ENCODE measurements around the gene CLDN15.
"Not testable (repeated sequence)": the region's sequence is repeated elsewhere in the genome, so short reads cannot be mapped to it uniquely, and the experiment has no call there.

Gene CLDN15, protein sequence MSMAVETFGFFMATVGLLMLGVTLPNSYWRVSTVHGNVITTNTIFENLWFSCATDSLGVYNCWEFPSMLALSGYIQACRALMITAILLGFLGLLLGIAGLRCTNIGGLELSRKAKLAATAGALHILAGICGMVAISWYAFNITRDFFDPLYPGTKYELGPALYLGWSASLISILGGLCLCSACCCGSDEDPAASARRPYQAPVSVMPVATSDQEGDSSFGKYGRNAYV

DNA sequence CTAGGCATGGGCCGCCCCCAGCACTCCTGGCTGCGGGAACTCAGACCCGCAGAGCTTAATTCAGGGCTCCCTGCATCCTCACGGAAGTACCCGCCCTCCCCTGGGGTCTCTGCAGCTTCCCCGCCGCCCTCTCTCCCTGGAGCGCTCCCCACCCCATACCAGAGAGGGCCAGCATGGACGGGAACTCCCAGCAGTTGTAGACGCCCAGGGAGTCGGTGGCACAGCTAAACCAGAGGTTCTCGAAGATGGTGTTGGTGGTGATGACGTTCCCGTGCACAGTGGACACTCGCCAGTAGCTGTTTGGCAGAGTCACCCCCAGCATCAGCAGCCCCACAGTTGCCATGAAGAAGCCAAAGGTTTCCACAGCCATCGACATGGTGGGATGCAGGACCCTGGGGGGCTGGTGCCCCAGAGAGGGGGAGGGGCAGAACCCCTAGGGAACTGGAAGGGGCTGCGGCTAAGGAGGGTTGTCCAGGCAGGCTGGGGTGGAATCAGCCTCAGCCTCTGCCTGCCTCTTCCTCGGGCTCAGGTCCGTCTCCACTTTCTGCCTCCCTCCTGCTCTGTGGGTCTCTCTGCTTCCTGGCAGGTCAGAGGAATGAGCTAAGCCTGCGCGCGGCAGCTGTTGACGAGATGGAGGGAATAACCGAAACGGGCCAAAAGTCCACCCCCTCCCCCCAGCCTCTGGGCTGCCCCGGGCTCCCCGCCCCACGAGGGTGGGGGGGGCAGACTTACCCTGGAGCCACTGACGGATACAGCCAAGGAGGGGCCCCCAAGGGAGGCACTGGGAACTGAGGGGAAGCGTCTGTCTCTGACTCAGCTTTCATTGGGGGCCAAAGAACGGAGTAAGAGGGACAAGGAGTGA is at the start of gene CLDN15:
Gene CLDN15 (minus strand): TSS at position 597 of the 862 bp plus-strand sequence. CDS start 221 bp downstream, at position 376.
- DNase-seq, result no peak

DNA sequence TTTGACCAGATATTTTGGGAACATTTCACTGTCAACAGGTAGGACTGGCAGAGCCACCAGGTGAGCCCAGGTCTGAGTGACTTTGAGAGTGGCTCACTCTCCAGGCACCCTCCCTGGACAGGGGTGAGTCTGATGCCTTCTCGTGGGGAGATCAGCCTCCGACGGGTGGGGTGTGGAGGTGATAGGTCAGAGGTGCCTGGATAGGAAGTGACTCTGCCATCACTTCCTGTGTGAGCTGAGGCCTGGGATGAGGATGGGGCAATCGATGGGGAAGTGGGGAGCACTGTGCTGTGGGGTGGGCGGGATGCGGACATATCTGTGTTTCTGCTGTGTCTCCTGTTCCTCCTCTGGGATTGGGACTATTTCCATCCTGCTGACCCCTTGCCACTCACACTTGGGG is 49.4 kb upstream of the CLDN15 start:
- DNase-seq, result no peak

DNA sequence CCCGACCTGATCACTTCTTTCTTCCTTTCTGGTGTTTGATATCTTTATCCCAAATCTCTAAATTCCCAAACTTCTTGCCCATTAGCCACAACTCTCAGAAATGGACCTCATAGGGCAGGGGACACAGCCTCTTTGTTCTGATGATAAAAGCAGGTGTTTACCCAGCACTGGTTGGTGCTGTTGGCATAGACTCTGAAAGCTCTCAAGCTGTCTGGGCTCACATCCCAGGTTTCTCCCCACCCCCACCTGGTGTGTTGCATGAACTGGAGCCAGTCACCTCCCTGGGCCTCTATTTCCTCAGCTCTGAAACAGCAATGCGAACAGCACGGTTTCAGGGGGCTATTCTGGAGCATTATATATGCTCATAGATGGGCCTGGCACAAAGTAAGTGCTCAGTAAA is 48.3 kb upstream of the CLDN15 start:
- not testable (repeated sequence) for DNase-seq

DNA sequence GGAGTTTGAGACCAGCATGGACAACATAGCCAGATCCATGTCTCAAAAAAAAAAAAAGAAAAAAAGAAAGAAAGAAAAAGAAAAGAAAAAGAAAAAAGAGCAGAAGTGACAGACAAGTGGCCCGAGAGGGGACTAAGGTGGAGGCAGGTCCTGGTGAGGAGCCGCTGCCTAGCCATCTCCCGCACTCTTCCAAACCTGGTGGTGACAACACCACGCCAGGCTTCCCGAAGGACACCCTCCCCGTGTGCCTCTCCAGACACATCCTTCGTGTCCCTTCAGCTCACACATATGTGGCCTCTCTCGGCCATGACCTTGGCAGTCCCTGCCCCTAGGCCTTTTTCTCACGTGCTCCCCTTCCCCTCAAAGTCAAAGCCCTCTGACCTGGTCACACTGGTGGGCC is 47.6 kb upstream of the CLDN15 start:
- no peak for DNase-seq

DNA sequence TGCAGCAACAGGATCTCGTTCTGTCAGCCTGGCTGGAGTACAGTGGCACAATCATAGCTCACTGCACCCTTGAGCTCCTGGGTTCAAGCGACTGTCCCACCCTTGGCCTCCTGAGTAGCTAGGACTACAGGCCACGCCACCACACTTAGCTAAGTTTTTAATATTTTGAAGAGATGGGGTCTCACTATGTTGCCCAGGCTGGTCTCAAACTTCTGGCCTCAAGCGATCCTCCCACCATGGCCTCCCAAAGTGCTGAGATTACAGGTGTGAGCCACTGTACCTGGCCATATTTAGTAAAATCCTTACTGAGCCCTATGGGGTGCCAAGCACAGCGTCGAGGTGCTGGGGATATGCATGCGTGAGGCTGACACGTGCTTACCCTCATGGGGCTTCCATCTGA is 43.3 kb upstream of the CLDN15 start:
- not testable (repeated sequence) for DNase-seq

DNA sequence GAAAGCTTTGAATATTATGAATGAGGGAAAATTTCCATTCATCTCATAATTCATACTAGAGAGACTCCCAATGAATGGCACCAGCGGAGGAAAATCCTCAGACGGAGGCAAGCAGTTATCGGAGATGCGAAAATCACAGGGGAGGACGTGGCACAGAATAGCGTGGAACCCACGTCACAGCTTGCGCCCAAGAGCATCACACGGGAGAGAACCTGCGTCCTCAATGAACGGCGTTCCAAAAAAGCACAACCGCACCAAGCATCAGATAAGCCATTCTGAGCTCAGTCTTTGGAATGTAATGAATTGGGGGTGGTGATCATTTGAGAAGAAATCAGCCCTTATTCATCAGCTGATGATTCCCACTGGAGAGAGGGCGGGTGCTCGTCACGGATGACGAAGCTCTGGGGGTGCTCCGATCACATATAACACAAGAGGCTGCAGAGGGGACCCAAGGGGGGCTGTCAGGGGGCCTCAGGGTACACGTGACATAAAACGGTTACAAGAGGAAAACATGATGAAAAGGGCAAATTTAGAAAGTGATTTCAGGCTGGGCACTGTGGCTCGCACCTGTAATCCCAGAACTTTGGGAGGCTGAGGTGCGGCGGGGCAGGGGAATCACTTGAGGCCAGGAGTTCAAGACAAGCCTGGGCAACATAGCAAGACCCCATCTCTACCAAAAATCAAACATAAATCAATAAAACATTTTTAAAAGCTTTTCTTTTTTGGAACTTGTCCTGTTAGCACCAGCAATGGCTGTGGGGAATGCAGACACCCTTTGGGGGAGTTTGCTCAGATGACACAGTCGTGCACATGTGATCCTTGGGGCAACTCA is 41.1 kb upstream of the CLDN15 start:
- no peak for DNase-seq

DNA sequence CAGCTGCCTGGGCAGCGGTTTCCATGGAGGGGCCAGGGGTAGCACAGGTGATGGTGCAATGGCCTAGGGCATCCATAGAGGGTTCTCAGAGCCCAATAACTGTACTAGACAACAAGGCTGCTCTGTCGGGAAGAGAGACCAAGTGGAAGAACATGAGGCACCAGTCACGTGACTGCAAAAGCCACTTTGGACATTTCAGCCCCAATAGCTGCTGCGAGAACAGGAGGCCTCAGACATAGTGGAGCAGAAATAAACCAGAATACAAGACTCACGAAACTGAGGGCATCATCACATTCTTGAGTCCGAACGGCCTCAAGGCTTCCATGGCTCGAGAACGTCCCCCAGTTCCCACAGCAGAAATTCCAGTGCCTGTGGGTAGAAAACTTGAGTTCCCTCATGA is 39.6 kb upstream of the CLDN15 start:
- DNase-seq, result peak; percentile 82

DNA sequence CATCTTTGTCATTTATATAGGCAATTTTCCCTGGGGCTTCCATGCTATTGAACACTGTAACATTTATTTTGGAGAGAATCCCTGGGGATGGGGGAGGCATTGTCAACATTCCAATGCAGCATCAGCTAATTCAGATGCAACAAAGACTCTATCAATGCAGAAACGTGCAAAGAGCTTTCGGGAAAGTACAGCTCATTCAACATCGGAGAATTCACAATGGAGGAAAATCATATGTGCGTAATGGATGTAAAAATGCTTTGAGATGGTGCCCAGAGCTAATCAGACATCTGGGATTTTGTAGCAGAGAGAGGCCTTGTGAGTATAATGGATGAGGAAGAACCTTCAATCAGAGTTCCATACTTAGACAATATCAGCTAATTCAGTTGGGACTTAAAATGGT is 35.6 kb upstream of the CLDN15 start:
- no peak for DNase-seq

DNA sequence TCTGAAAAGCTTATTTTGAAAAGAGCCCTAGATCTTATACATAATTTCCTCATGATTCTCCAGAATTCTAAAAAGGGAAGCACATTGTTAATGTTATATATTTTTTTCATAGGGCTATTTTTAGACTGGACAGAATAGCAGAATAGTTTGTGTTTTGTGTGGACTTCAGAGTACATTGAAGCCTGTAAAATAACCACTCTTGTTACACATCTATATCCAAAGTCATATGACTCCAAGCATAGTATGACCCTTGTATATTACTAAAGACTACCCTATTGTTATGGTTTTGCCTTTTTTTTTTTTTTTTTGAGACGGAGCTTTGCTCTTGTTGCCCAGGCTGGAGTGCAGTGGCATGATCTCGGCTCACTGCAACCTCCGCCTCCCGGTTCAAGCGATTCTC is 33.4 kb upstream of the CLDN15 start:
- no peak for DNase-seq

DNA sequence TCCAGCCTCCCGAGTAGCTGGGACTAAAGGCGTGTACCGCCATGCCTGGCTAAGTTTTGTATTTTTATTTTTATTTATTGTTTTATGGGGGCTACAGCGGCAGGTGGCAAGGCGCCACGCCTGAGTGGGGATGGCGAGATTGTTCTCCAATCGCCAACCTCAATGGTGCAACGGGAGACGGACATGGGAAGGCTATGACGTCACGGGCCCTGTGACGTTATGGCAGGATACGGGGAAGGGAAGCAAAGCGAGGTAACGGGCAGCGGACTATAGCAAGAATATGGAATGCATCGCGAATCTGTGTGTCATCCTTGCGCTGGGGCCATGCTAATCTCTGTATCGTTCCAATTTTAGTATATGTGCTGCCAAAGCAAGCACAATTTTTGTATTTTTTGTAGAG is 32.1 kb upstream of the CLDN15 start:
- no peak for DNase-seq

DNA sequence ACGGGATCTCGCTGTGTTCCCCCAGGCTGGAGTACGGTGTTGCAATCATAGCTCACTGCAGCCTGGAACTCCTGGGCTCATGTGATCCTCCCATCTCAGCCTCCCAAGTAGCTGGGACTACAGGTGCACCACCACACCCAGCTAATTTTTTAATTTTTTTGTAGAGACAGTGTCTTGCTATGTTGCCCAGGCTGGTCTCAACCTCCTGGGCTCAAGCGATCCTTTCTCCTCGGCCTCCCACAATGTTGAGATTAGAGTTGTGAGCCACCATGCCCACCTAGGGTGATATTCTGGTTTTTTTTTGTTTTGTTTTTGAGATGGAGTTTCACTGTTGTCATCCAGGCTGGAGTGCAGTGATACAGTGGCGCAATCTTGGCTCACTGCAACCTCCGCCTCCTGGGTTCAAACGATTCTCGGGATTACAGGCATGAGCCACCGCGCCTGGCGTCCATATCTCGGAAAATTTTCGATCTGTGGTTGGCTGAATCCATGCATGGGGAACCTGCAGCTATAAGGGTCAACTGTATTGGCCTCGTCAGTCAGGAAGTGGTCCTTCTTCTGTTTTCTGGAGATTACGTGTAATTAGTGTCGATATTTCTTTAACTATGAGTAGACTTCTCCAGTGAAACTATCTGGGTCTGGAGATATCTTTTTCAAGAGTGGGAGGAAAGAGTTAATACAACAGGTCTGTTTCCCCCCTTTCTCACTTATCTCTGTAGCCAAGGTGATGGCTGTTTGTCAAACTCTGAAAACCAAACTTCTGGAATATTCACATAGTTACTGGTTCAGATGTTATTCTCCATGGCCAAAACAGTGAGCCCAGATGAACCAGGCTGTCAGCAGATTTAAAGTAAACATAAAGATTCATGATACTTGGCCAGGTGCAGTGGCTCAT is 28.3 kb upstream of the CLDN15 start:
- no peak for DNase-seq

DNA sequence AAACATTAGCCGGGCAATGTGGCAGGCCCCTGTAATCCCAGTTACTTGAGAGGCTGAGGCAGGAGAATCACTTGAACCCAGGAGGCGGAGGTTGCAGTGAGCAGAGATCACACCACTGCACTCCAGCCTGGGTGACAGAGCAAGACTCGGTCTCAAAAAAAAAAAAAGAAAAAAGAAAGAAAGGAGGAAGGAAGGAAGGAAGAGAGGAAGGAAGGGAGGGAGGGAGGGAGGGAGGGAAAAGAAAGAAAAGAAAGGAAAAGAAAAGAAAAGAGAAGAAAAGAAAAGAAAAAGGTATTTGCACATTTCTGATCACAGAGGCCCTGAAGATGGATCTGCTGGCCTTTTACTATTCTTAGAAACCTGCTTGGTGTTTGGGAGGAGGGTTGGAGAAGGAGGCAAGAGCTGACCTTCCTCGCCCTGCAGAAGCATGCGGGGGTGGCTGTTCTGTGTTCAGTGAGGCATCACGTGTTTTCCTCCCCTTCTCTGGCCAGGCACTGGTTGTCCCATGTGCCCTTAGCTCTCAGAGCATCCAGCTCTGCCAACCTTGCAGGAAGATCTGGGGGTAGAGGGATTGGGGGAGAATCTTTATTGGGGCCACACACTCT is 26.6 kb upstream of the CLDN15 start:
- not testable (repeated sequence) for DNase-seq

DNA sequence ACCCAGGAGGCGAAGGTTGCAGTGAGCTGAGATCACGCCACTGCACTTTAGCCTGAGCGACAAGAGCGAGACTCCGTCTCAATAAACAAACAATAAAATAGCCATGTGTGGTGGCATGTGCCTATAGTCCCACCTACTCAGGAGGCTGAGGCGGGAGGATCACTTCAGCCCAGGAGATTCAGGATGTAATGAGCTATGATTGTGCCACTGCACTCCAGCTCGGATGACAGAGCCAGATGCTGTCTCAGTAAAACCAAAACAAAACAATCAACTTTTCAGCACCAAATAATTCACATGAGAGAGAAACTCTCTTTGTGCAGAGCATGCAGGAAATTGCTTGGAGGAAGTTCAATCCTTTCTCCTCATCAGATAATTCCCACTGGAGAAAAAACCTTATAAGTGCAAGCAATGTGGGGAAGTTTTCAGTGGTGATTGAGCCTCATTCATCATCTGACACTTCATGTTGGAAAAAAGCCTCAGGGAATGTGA is 20.7 kb upstream of the CLDN15 start:
- no peak for DNase-seq

DNA sequence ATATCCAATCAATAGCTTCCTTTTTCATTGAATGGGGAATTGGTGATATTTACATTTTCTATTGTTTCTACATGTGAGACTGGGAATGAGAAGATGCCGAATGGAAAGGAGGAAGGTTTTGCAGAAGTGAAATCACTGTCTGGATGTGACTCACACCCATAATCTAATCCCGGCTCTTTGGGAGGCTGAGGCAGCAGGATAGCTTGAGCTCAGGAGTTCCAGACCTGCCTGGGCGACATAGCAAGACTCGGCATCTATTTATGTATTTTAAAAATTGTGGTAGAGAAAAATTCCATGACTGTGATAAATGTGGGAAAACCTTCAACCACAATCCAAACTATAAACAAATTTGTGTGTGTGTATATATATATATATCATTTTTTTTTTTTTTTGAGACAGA is 18.2 kb upstream of the CLDN15 start:
- no peak for DNase-seq

DNA sequence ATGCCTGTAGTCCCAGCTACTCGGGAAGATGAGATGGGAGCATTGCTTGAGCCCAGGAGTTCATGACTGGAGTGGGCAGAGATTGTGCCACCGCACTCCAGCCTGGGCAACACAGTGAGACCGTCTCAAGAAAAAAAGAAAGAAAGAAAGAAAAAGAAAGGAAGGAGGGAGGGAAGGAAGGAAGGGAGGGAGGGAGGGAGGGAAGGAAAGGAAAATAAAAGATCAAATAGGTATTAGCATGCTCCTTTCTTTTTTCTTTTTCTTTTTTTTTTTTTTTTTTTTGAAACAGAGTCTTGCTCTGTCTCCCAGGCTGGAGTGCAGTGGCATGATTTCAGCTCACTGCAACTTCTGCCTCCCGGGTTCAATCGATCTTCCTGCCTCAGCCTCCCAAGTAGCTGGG is 15.6 kb upstream of the CLDN15 start:
- DNase-seq, result not testable (repeated sequence)

DNA sequence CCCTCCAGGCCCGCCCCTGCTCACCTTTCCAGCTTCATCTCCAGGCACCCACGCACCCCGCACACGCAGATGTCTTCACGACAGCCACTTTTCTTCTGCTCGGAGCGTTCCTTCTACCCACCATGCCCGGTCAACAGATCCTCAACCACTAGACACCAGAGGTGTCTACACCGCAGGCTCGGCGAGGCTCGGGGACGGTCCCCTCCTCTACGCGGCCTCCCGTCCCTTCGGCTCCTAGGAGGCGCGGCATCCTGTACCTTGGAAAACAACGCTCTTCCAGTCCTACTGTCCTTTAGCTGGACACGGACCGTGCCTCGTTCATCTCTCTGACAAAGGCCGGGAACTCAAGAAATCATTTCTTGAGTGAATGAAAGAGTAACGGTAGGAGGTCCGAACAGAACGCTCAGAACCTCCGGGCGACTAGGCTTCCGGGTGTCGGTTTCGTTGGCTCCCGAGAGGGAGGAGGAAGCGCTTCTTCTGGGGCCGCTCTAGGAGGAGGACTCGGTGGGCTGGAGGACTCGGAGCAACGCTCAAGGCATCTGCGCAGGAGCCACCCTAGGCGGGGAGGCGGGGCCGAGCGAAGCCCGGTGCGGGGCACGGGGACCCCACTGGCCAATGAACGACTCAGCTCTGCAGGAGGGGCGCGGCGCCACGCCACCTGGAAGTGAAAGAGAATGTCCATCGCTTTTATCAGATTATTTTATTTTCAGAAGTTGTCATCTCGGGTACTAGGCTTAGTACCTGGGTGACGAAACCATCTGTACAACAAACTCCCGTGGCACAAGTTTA is 14.5 kb upstream of the CLDN15 start:
- DNase-seq, result peak; percentile 99

DNA sequence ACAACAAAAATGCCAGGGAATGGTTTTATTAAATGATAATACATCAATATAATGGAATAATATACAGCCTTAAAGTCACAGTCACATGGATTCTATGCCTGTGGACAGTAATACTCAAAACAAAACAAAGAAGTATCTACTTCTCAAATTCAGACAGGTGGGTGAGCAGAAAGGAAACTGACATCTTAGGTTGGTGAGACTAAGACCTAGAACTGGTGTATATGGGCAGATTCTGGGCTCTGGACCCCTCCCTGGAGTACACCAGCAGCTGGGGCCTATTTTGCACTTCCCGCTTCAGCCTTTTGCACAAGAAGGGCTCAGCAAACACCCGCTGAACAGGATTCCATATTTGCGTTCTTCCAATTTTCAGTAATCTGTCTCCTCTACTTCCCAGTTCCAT is 12.7 kb upstream of the CLDN15 start:
- no peak for DNase-seq

DNA sequence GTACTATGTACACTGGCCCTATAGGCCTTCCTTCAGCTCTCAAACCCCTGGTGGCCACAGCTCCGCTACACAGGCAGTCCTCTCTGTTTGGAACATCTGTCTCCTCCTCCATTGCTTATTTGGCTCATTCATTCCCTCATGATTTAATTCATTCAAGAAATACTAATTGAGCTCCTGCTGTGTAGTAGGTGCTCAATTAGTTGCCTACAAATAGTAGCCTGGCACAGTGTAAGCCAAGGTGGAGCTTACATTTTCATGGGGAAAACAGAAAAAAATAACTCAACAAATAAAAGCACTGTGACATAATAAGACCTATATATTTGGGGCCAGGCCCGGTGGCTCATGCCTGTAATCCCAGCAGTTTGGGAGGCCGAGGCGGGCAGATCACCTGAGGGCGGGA is 10.7 kb upstream of the CLDN15 start:
- DNase-seq, result no peak

DNA sequence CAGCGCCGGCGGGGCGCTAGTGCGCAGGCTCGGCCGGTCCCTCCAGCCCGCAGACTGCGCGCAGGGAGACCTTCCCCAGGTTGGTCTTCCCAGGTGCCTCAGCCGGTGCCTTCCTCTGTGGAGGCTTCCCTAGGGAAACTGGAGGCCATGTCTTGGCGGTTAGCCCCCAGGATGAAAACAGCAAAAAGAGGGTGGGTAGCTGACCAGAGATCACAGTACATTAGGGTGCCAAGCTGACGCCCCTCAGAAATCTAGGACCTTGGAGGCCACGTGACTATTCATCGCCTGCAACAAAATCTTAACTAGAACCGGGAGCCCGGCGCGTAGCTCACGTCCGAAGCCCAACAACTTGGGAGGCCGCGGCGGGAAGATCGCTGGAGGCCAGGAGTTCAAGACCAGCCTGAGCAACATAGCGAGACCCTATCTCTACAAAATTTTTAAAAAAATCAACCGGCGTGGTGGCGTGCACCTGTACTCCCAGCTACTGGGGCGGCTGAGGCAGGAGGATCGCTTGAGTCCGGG is 7.6 kb upstream of the CLDN15 start:
- DNase-seq, result no peak

DNA sequence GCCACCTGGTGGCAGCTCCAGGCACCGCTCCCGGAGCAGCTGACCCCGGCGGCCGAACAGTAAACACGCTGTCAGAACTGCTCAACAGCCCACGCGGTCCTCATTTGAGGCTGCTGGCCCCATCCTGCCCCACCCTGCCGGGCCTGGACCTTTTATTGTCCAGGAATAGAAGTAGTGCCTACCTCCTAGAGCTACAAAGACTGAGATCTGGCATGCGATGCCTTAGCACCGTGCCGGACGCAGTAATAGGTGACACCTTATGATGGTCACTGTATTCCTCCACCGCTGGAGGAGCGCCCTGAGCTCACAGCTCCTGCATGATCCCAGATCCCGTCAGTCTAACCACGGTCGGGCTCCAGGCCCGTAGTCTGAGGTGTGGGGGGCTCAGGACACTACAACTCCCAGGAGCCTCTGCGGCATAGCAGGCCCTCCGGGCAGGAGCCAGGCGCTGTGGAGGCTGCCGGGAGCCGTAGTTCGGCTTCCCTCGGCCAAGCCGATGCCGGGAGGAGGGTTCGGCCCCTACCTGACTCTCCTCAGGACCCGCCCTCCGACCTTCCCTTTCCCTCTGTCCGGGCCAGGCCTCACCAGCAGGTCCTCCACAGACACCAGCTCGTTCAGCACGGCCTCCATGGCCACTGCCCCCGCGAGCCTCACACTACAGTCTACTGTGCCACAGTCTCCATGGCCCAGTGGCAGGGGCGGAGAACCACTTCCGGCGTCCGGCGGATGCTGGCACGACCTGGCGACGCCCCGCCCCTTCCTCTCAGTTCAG is 7.0 kb upstream of the CLDN15 start, which contains the start of gene FIS1:
Gene FIS1 (minus strand): TSS at position 707 of the 772 bp plus-strand sequence. CDS start 77 bp downstream, at position 630.
- peak; percentile 96 for DNase-seq

All from islet precursor cell (in vitro differentiated cells).